GM12878 (cell line): ENCODE measurements around the gene GRB10. TPM values are rescaled to one million over a fixed set of nuclear protein-coding genes. Genes with fewer than 3 reads are reported as not detected.
"Not testable (repeated sequence)": the region's sequence is repeated elsewhere in the genome, so short reads cannot be mapped to it uniquely, and the experiment has no call there.

ENCODE experiments used
- ATAC-seq: fragments of 200-7000 bp; cut with Tn5 transposase; 3 replicates; pipeline ENCODE4 v1.9.1; 2020; ENCODE audit warnings: mild to moderate bottlenecking, moderate library complexity
- BruUV-seq: library from RNA; stranded (reverse); fragments of 400-500 nt; replicated peaks from 2 replicates; lab custom pipeline; 2021; lab: Mats Ljungman, UMichigan
- CTCF ChIA-PET: fragments of 300-600 bp; sonication (Branson Sonifier 250); formaldehyde crosslinking; extraction: SDS; loops from one replicate; lab custom pipeline; 2021; ENCODE audit warnings: inconsistent platforms; lab: Yijun Ruan, JAX
- POLR2A ChIA-PET: fragments of 350-600 bp; formaldehyde crosslinking; extraction: SDS; loops from one replicate; lab custom pipeline; 2021; ENCODE audit warnings: inconsistent platforms; lab: Charles Lee
- RAD21 ChIA-PET: fragments of 300-600 bp; sonication (Branson Sonifier 250); formaldehyde crosslinking; loops from one replicate; lab custom pipeline; 2023; ENCODE audit warnings: antibody characterized with exemption; ENCODE audit not compliant: unreplicated experiment; lab: Charles Lee
- SMC1A ChIA-PET: fragments of 300-600 bp; sonication (Branson Sonifier 250); formaldehyde crosslinking; loops from one replicate; lab custom pipeline; 2023; ENCODE audit not compliant: unreplicated experiment, uncharacterized antibody; lab: Charles Lee
- DNase-seq: peaks from one replicate; pipeline ENCODE4 v3.0.0-alpha.2; 2011; ENCODE audit warnings: low read depth, low spot score
- FAIRE-seq: peaks from 3 replicates; lab custom pipeline; 2011; peaks lifted over from hg19 to GRCh38; lab: Jason Lieb, UNC
- H2AFZ ChIP-seq: 2 replicates; pipeline ENCODE4 v1.6.0; 2011; ENCODE audit warnings: low read depth, low read length, control low read depth; ENCODE audit not compliant: control insufficient read depth
- H3K27ac ChIP-seq: 2 replicates; pipeline ENCODE4 v1.5.1; 2011; ENCODE audit warnings: control low read depth; ENCODE audit not compliant: control insufficient read depth, insufficient read depth
- H3K27me3 ChIP-seq, 2 experiments: replicated peaks in 1 of 2; 2 replicates each; pipeline versions ENCODE4 v1.6.0 to v1.6.1; 2011; ENCODE audit warnings: low read length in 1 of 2; ENCODE audit not compliant: control insufficient read depth in 2 of 2, insufficient read depth in 2 of 2
- H3K36me3 ChIP-seq, 2 experiments: 2 replicates each; pipeline ENCODE4 v1.5.1; 2011; ENCODE audit warnings: low read length in 1 of 2; ENCODE audit not compliant: control insufficient read depth in 2 of 2, insufficient read depth in 2 of 2
- H3K4me1 ChIP-seq: 2 replicates; pipeline ENCODE4 v1.6.1; 2011; ENCODE audit warnings: mild to moderate bottlenecking, low read length, moderate library complexity, mixed read lengths; ENCODE audit not compliant: control insufficient read depth, insufficient read depth
- H3K4me2 ChIP-seq: 2 replicates; pipeline ENCODE4 v1.6.0; 2011; ENCODE audit warnings: control low read depth; ENCODE audit not compliant: control insufficient read depth, insufficient read depth
- H3K4me3 ChIP-seq: fragments of 200-600 bp; sonication (generic); 2 replicates; pipeline ENCODE4 v1.5.1; 2016
- H3K79me2 ChIP-seq: 2 replicates; pipeline ENCODE4 v1.6.0; 2011; ENCODE audit warnings: low read length; ENCODE audit not compliant: control insufficient read depth, insufficient read depth
- H3K9ac ChIP-seq: 2 replicates; pipeline ENCODE4 v1.8.0; 2011; ENCODE audit warnings: low read length, control low read depth, mixed read lengths; ENCODE audit not compliant: control insufficient read depth, insufficient read depth
- H3K9me3 ChIP-seq: replicated peaks from 3 replicates; pipeline ENCODE4 v1.5.1; 2011; ENCODE audit warnings: mild to moderate bottlenecking, low read length; ENCODE audit not compliant: control insufficient read depth, insufficient read depth
- H4K20me1 ChIP-seq: 2 replicates; pipeline ENCODE4 v1.6.0; 2011; ENCODE audit not compliant: control insufficient read depth, insufficient read depth
- CBX5 ChIP-seq: sonication (generic); IDR thresholded peaks from 2 replicates; pipeline ENCODE4 v1.6.1; 2016; ENCODE audit warnings: low read depth, moderate library complexity, mild to moderate bottlenecking, inconsistent platforms
- EED ChIP-seq: sonication (generic); IDR thresholded peaks from 2 replicates; pipeline ENCODE4 v1.6.1; 2016; ENCODE audit warnings: antibody characterized with exemption, low read depth
- MYC ChIP-seq: IDR thresholded peaks from 2 replicates; pipeline ENCODE4 v1.6.1; 2011; ENCODE audit warnings: mild to moderate bottlenecking, low read length, moderate library complexity, inconsistent platforms; ENCODE audit not compliant: insufficient read depth, insufficient replicate concordance, insufficient read length, severe bottlenecking
- RAD21 ChIP-seq: IDR thresholded peaks from 2 replicates; pipeline ENCODE4 v1.6.1; 2011; ENCODE audit warnings: mild to moderate bottlenecking, low read depth, low read length, moderate library complexity; ENCODE audit not compliant: insufficient read depth
- YBX1 ChIP-seq: fragments of 450-650 bp; IDR thresholded peaks from 2 replicates; pipeline ENCODE4 v1.6.1; 2016; ENCODE audit warnings: antibody characterized with exemption
- WGBS: methylation state at CpG from one replicate; pipeline ENCODE4 v1.1.6; 2016; ENCODE audit warnings: low lambda C conversion rate; ENCODE audit not compliant: insufficient replicate concordance, insufficient coverage; ENCODE audit errors: missing lambda C conversion rate; 5-methylcytosine and 5-hydroxymethylcytosine counted together
- in situ Hi-C: fragments of 300-500 bp; cut with MboI; formaldehyde crosslinking; loops from 9 replicates; pipeline ENCODE4 v1.14.3; 2018; ENCODE audit warnings: mixed read lengths
- intact Hi-C: fragments of 100-400 bp; cut with micrococcal nuclease; formaldehyde crosslinking; loops from one replicate; pipeline ENCODE4 v1.14.2; 2022; ENCODE audit not compliant: unreplicated experiment
- polyA plus RNA-seq, 11 experiments: library from polyadenylated mRNA; depleted of rRNA in 4 of 11; unstranded in 6 of 11; stranded (reverse) in 5 of 11; fragments of >200 nt; fragmentation: Nextera tagmentation in 4 of 11; fragmentation: Illumina TruSeq in 1 of 11; extraction: Ambion mirVana in 4 of 11; extraction: Trizol in 1 of 11; gene quantifications; 1 replicate in 1 of 11; 2 replicates in 10 of 11; pipeline versions ENCODE4 v1.2.1 to v1.2.3, GENCODE V29; 2011 to 2016; ENCODE audit warnings: inconsistent platforms in 2 of 11, missing spikeins in 2 of 11, low read depth in 1 of 11
- total RNA-seq, 4 experiments: library from RNA; depleted of rRNA in 3 of 4; stranded (reverse); fragments of >200 nt in 3 of 4; fragmentation: Illumina TruSeq in 1 of 4; extraction: Trizol in 1 of 4; gene quantifications; 2 replicates each; pipeline versions ENCODE4 v1.2.1 to v1.2.3, GENCODE V29; 2013 to 2021

GRB10 gene
- total and polyA plus RNA-seq, 10 of the 15 experiments (the other 5 are each of a cell fraction or from before 2014, with no cell fraction given): 0.04 to 0.33 TPM; not detected in 8

DNA sequence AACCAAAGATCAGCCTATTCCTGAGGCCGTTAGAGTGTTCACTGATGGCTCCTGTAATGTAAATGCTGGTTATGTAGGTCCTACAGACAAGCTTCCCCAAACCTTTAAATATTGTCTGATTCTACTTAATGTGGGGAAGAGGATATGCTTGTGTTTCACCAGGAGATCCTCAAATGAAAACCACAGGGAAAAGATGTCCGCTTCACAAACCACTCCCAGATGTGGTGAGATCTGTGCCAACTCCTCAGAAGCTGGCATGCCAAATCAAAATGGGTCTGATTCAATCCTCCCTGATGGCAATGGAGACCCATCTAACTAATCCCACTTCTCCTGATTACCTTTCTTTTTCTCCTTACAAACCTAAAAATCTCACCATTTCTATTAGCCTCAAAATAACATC, 202.0 kb downstream of the GRB10 start:
- POLR2A ChIA-PET: not testable (repeated sequence)

DNA sequence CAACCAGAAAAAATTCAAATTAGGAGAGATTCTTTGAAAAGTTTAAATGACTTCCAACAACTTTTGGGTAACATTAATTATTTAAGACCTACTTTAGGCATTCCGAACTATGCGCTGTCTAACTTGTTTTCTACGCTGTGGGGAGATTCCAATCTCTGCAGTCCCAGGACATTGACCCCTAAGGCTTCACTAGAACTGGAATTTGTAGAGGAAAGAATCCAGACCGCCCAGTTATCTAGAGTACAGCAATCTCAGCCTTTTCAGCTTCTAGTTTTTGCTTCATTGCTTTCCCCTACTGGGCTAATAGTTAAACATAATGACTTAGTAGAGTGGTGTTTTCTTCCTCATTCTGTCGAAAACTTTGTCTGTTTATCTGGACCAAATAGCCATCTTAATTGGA, 202.6 kb downstream of the GRB10 start:
- peaks cover 2% of the 10 kb centered on the region; the same call in 1 of the 3 replicates for H3K9me3 ChIP-seq
- SMC1A ChIA-PET: no interaction called here

More for the DNA sequence above, 202.0 kb downstream of the GRB10 start:
- SMC1A ChIA-PET, H3K79me2 ChIP-seq, H3K9me3 ChIP-seq, CTCF ChIA-PET, H3K4me1 ChIP-seq, FAIRE-seq, H3K36me3 ChIP-seq, H2AFZ ChIP-seq, H3K27me3 ChIP-seq, H3K9ac ChIP-seq, H4K20me1 ChIP-seq, H3K27ac ChIP-seq, RAD21 ChIA-PET, DNase-seq, H3K4me2 ChIP-seq, in situ Hi-C loops, intact Hi-C loops, H3K4me3 ChIP-seq, ATAC-seq, BruUV-seq: not testable (repeated sequence)
- WGBS: 25% methylated on average over 2 of the region's 2 CpGs

DNA sequence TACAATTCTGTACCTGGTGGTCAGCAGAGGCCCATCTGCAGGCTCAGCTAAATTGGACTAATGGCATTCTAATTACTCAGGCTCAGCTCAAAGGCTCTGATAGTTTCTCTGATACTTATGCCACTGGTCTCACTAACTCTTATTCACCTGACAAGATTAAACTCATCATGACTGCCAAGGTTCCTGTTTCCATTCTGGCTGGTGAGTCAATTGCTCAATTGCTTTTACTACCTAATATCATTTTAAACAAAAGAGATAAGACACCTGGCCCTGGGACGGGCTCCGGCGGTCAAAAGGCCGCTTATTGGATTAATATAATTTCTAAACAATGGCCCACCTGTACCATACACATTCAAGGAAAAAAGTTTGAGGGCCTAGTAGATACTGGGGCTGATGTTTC, 204.6 kb downstream of the GRB10 start:
- intact Hi-C loops, H2AFZ ChIP-seq, H3K4me1 ChIP-seq, H3K27me3 ChIP-seq, RAD21 ChIA-PET, BruUV-seq, ATAC-seq, DNase-seq, H3K9ac ChIP-seq, H4K20me1 ChIP-seq, H3K27ac ChIP-seq, in situ Hi-C loops, H3K9me3 ChIP-seq, H3K36me3 ChIP-seq, FAIRE-seq, POLR2A ChIA-PET, H3K4me3 ChIP-seq, CTCF ChIA-PET, H3K79me2 ChIP-seq, H3K4me2 ChIP-seq: not testable (repeated sequence)
- SMC1A ChIA-PET: interaction anchor here (0.9 kb wide), 1 partner anchor 13 kb away, joined by 4 read pairs; no protein-coding TSS in a partner anchor
- WGBS: 52% methylated on average over 4 of the region's 4 CpGs

More for the DNA sequence above, 202.6 kb downstream of the GRB10 start:
- no peaks in the 10 kb centered on the region; a peak in 1 of 4 replicates for H3K27me3 ChIP-seq
- in situ Hi-C loops: no loop called here
- no peaks in the 10 kb centered on the region for H3K4me1 ChIP-seq
- BruUV-seq: no TSS peak
- 29% methylated on average over 5 of the region's 5 CpGs for WGBS
- H3K79me2 ChIP-seq: no peaks in the 10 kb centered on the region
- ChIA-PET RAD21 (no interaction called here), POLR2A (no interaction called here), CTCF (no interaction called here)
- H3K4me3 ChIP-seq: no peak overlapping the region
- intact Hi-C loops: no loop called here
- no peak overlapping the region for H3K27ac ChIP-seq
- no peaks in the 10 kb centered on the region for H3K36me3 ChIP-seq
- H3K9ac ChIP-seq: no peak overlapping the region
- DNase-seq (no peak), FAIRE-seq (no peak), ATAC-seq (no peak)
- TF ChIP-seq CBX5 (no peak), YBX1 (no peak), RAD21 (no peak), EED (no peak), MYC (no peak)
- no peak overlapping the region for H3K4me2 ChIP-seq
- no peak overlapping the region for H2AFZ ChIP-seq
- no peaks in the 10 kb centered on the region for H4K20me1 ChIP-seq
